ENCODE results near the gene CTNNA3. TPM values are rescaled to one million over a fixed set of nuclear protein-coding genes. Genes with fewer than 3 reads are reported as not detected.

Gene CTNNA3
- polyA plus RNA-seq, 4 donors: 3.4 to 4.4 (median 4.0) TPM

DNA sequence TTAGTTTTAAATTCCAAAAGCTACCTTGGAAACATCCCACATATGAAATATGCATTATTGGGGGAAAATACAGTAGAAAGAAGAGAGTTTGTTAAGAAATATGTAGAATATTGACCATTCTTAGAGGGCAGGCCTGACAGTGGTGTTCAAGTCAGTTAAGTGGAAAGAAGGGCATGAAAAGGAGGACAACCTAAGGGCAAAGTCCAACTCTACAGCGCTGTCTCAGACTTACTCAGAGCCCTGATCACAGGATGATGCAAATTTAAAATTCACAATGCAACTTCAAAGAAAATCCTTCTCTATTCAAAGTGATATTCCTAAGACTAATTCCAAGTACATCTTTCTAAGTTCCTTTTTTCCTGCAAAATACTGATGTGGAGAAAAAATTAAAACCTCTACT lies 909.3 kb downstream of the CTNNA3 start:
- no peak for DNase-seq (ENCODE audit: low read depth in 4 of 4, low spot score in 3 of 4)

DNA sequence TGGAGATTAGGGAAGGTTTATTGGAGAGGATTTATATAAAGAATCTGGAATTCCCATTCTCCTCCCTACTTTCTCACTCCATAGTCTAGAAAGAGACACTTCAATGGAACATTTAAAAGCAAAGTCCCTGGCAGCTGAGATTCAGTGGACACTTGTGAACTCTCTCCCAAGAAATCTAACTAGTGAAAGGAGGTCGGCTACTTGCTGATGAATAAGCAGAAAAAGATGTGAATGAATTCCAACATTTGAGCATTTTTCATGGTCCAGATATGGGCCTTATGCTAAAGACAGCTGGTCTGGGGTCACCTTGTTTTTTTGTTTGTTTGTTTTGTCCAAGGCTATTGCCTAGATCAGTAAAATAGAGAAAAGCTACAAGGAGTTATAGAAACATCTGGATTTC lies 911.2 kb downstream of the CTNNA3 start:
- DNase-seq (ENCODE audit: low read depth in 4 of 4, low spot score in 3 of 4): no peak

DNA sequence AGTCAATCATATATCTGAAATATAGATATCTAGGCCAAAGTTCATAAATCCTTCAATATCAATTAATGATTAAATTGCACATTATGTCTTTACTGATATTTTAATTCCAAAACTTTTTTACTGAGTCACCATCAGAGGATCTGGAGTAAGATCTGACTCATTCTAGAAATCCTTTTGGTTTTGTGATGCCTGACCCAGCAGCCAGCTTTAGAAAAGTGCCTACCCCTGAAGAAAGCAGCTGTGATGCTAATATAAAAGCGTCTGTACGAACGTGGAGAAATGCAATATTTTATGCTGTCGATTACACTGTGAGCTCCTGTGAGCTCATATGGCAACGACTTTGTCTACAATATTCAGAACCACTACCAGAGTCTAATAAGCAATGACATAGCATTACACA lies 912.7 kb downstream of the CTNNA3 start:
- DNase-seq (ENCODE audit: low read depth in 4 of 4, low spot score in 3 of 4): no peak

DNA sequence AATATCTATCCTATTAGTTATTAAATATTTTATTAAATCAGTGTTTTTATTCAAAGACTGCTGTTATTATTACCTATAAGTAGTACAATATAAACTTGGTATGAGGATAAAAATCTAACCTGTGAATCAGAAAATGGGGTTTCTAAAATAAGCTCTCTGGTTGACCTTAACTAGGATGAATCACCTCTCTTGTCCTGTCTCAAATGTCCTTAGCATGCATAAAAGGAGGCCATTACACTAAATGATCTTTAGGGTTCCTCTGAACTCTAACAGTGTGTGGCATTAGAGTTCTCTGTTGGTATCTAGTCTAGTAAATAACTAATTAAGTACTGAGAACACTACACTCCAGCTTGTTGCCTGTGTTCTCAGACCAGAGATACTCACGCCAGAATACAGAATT lies 913.2 kb downstream of the CTNNA3 start:
- DNase-seq (ENCODE audit: low read depth in 4 of 4, low spot score in 3 of 4): no peak

DNA sequence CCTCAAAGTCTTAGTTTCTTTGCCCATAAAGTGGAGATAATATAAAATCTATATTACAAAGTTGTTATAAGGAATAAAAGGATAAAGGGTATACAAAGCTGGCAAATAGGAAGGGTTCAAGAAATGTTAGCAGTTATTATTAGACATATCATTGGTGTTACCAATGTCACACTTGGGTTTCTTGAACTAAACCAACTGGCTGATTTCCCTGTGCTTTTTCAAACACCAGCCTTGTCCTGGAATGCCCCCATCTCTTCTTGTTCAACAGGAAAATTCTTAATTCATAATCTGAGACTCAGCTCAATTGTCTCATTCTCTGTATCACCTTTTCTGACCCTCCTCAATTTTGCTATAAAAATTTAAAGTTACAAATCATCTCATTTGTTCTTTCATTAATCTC lies 913.9 kb downstream of the CTNNA3 start:
- no peak for DNase-seq (ENCODE audit: low read depth in 4 of 4, low spot score in 3 of 4)

DNA sequence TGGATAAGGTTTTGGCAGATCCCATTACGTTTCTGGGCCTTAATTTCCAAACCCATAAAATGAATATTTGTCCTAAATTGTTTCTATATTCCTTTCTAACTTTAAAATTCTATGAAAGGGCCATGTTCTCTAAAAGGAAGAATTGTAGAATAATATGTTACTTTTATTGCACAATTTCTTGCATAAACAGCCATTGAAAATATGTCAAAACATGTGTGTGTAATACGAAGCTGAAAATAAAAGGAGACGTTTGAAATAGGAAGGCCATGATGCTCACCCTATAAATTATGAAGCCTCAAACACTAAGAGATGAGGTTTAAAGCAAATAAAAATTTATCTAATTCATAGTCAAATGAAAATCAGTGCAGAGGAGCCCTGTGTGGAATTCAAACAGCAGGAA lies 915.2 kb downstream of the CTNNA3 start:
- no peak for DNase-seq (ENCODE audit: low read depth in 4 of 4, low spot score in 3 of 4)

DNA sequence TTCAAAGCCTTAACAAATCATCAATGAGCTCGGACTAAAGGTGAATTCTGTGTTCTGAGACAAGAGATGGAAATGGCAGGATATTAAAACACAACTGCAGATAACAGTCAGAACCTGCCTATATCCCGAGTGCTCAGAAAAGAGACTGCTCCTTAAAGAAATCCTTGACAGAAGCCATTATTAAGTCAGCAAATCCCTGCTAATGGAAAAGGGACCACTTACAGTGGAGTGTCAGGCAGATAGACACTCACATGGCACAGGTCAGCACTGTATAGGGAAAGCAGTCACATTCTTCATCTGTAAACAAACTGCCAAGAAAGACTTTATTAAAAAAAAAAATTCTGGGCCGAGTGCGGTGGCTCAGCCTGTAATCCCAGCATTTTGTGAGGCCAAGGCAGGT lies 917.6 kb downstream of the CTNNA3 start:
- no peak for DNase-seq (ENCODE audit: low read depth in 4 of 4, low spot score in 3 of 4)

DNA sequence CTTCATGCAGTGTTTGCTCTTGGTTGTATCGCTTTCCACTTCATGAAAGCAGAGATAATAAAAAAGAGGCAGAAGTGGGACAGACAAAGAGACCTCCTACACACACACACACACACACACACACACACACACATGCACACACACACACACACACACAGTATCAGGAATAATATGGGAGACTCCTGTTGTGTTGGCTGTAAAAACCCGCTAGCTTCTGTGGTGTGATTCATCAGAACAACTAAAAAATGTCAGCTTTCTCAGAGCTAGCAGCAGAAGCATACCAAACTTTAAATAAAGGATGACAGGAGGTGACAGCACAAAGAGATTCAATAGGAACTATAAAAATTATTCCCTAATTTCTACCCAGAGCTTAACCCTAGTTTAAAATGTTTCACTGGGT lies 918.3 kb downstream of the CTNNA3 start:
- no peak for DNase-seq (ENCODE audit: low read depth in 4 of 4, low spot score in 3 of 4)

DNA sequence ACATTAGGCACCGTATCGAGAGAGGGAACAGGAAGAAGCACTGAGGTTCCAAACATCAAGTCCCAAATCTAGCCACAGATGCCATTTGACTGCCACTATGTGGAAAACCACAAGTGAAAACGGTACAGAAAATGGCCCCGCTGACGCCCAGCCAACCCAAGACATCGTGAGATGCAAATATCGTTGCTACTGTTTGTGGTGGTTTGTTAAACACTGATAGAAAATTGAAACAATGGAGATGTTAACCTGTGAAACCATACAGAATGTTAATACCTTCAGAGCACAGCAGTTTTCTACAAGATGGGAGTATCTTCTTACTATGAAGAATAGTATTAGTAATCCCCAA lies 922.5 kb downstream of the CTNNA3 start:
- no peak for DNase-seq (ENCODE audit: low read depth in 4 of 4, low spot score in 3 of 4)

DNA sequence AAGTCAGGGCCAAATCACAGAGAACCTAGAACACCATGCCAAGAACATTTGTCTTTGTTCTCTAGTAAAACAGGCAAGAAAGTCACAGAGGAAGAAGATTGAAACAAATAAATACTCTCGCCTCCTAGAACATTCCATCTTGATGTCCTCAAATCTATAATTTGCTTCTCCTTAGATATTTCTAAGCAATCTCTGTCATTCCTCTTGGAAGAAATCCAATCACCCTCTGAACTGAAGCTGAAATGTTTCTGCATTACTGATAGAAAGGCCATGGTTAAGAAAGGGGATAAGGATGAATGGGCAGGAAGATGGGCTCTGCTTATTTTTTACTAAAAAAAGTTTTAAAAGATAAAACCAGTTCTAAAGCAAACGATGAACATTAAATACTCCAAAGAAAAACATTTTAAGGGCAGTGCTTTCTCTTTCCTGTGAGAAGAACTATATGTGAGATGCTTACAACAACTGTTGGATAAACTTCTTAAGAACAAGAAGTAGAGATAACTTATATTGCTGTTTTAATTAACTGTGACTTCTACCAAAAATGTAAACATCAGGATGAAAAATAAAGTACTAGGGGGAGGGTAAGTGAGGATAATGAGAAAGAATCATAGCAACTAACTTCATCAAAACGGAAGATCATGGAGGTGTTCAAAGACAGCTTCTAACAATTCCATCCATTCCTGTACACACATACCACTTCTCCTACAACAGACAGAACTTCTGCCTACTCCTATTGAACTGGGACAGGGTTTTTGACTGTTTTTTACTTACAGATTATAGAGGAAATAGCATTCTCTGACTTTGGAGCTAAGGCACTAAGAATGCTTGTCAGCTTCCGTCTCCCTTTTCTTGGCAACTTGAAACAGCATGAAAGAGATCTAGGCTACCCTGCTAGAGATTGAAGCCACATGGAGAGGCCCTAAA lies 923.2 kb downstream of the CTNNA3 start:
- DNase-seq (ENCODE audit: low read depth in 4 of 4, low spot score in 3 of 4): no peak

DNA sequence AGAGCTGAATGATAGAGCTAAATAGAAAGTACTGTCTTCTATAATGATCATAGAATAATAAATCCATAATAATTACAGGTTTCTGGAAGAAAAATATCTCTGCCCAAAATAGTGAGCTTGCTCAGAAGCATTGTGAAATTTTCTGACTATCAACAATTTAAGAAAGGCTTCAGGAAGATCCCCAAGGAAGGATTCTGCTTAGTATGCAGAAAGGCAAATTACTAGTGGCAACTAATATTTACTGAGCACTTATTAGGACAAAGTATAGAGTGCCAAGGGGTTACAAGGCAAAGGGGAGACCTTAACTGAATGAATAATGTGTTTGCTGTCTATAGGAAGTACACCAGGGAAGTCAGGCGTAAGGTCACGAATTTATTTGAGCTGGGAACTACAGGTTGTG lies 928.3 kb downstream of the CTNNA3 start:
- DNase-seq (ENCODE audit: low read depth in 4 of 4, low spot score in 3 of 4): no peak

DNA sequence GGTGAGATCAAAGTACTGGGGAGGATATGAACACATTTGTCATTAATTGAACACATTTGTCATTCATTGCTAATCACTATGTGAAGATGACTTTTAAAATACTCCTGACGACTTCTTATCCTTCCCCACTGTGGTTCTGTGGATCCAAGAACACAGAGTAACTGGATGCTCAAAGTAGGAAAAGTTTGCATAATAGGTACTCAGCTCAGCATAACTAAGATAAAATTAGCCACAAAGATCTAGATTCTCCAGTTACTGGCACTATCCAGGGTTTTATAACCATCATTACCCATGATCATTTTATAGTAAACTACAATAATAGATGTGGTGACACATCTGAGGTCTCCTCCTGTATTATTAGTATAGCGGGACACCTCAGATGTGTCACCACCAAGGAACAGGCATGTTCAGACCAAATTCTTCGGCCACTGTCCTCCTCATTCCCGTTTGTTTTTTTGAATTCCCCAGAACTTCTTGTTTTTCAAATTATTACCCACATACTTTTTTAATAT lies 933.7 kb downstream of the CTNNA3 start:
- no peak for DNase-seq (ENCODE audit: low read depth in 4 of 4, low spot score in 3 of 4)

DNA sequence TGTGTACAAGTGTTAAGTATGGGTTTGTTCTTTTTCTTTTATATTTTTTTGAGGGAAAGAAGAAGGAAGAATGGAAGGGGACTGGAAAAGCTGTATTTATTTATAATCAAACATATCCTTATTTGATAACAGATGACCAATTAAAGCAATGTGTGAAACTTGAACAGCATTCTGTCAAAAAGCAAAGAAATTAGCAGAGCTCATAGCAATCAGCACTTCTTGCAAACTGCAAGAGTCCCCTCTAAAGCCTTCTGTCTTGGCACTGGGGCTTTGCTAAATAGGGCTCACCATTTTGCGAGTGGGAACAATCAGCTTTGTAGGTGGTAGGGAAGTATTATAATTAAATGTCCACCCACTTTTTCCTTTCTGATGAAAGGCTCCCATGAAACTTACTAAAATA lies 935.1 kb downstream of the CTNNA3 start:
- DNase-seq (ENCODE audit: low read depth in 4 of 4, low spot score in 3 of 4): no peak

DNA sequence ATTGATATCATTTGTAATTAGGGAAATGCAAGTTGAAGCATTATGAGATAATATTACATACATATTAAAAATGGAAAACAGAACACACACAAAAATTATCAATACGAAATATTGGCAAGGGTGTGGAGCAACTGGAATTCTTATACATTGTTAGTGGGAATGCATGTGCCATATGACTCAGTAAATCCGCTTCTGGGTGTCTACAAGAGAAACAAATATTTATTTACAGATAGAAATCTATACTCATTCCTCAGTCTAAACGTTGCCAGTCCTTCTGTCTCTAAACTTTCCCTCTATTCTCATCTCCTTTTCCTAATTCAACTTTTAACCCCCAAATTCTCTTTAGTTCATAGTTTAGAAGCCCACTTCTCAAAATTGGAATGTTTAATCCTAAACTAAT lies 940.5 kb downstream of the CTNNA3 start:
- no peak for DNase-seq (ENCODE audit: low read depth in 4 of 4, low spot score in 3 of 4)

DNA sequence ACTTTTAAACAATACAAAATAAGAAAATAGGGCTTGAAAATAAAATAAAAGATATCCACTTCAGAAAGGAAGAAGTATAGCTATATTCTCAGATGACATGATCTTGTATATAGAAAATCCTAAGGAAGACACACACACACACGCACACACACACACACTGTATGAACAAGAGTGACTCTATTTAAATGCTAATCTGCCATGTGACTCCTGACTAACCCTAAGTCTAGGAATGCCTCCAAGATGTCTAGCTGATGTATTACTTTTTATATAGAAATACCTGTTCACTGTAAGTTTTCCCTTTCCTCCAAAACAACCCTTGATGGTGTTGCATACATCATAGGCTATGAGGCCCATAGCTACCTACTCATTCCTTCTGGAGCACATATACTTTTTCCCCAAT lies 943.3 kb downstream of the CTNNA3 start:
- DNase-seq (ENCODE audit: low read depth in 4 of 4, low spot score in 3 of 4): no peak

DNA sequence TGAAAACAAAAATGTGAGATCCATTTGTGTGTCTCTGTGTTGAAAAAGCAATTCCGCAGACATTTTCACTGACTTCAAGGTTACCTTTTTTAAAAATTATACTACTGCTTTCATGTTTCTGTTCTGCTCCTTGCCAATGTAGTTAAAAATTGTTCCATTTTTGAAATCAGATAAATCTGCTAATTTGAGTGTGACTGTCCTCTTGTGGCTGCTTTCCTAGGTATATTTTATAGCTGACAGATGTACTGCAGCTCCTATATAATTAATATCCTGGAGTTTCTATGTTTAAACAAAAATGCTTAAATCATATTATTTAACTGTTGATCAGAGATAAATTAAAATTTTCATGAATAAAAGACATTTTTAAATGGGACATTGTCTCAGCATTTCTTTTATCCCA lies 947.8 kb downstream of the CTNNA3 start:
- no peak for DNase-seq (ENCODE audit: low read depth in 4 of 4, low spot score in 3 of 4)

DNA sequence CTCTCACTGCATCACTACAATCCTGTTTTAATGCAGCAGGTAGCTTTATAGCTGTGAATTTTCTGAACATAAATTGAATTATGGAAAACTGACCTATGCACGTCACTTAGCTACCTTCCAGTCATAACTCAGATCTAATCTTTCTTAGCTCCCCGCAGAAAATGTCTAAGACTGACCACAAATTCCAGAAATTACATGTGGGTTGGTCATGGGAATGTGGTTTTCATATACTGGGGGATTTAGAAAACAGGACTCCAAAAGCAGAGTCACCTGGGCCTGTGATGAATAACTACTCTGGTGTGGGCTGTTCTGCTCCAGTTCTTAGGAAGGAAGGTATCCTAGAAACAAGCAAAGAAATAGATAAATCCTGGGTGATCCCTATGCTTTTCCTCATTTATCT lies 948.5 kb downstream of the CTNNA3 start:
- DNase-seq (ENCODE audit: low read depth in 4 of 4, low spot score in 3 of 4): no peak

DNA sequence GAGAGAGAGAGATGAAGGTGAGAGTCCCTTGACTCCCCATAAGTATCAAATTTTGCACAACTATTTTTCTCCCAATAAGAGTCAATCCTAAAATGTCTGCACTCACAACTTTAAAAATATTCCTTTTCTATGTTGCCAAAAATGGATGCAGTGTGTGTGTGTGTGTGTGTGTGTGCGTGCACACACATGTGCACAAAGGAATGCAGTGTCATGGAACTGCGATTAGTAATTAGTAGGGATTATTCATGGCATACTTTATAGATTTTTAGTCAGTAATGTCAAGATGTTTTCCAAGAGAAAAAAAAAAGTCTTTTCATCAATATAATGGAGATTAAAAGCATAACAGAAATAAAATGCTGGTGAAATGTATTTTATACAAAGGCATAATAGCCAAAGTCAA lies 949.3 kb downstream of the CTNNA3 start:
- no peak for DNase-seq (ENCODE audit: low read depth in 4 of 4, low spot score in 3 of 4)

DNA sequence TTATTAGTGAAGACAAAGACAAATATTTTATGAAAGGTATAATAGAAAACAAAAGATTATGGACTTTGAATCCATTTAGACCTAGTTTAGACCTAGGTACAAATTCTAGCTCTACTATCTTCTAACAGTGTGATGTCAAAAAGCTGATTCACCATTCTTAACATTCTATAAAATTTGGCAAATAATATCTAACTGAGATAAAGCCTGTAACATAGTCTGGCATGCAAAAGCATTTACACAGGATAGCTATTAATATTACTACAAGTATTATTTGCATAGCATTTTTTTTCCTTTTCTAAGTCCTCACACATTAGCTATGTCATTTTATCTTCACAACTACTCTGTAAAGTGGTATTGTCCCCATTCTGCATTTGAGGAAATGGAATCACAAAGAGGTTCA lies 949.7 kb downstream of the CTNNA3 start:
- DNase-seq (ENCODE audit: low read depth in 4 of 4, low spot score in 3 of 4): no peak

DNA sequence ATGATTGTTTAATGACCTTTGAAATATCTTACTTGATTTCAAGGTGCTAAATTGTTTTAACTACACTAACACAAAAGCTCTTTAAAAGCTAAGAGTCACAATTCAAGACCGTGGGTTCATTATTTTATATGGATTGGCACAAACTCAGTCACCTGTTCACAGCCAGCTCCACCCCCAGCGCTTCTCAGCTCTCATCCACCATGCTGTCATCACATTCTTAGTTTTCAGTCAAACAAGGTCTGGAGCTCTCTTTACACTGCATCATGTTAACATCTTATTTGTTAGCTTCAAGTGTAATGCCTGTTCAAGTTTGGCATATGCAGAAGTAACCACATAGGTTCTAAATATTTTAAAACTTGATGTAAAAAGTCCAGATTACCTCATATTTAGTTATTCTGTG lies 951.1 kb downstream of the CTNNA3 start:
- DNase-seq (ENCODE audit: low read depth in 4 of 4, low spot score in 3 of 4): no peak

DNA sequence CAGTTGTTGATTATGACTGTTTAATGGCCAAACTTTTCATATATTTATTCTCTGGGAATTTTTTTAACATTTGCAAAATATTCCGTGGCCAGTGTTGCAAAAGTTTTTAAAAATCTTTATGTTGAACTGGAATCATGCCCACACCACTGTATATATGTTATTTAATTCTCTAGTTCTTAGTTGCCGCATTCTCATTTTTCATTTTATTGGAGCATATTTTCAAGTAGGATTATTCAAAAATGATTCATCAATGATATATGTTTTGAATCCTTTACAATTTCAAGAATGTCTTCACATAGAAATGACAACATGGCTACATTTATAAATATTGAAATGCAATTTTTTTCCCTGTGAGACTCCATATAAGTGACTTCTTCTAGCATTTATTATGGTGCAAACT lies 958.8 kb downstream of the CTNNA3 start:
- no peak for DNase-seq (ENCODE audit: low read depth in 4 of 4, low spot score in 3 of 4)

DNA sequence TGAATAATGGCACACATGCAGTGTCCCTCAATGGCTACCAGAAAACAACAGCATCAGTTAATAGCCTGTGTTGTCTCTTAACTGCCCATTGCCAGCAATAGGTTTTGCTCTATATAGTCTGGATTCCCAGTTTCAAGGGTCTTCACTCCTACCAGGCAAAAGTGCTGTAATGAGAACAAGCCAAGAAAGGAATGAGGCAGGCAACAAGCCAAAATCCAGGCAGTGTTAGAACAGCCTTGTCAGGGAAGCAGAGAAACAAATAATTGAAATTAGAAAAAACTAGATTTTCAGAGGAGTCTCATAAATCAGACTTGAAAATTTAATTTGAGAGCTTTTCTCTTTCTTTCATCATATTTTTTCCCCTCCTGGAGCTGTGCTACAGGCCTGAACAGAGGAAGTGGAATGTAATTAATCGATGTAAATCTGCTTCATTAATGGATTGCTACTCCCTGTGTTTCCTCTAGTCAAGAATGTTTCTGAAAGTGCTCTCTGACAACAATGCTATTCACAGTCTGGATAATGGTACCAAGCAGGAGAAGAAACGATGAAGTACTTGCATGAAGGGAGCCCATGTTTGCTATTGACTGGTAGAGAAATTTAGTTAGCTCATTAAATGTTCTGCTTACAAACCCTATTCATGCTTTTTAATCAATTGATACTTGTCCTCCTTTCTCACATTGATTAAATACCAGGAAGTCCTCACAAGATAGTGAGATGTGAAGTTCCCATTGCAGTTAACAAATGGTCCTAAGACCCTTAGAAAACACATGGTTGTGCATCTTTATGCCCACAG lies 972.2 kb downstream of the CTNNA3 start:
- peak in 1 of 4 donors; percentile 5 for DNase-seq (ENCODE audit: low read depth in 4 of 4, low spot score in 3 of 4)
